Ureter (tissue), 1 donor: ENCODE measurements around the gene MLYCD. TPM values are rescaled to one million over a fixed set of nuclear protein-coding genes. Genes with fewer than 3 reads are reported as not detected.

Experiments
- DNase-seq: peaks from one replicate; pipeline ENCODE4 v3.0.0-alpha.2; 2020; ENCODE audit warnings: low spot score
- total RNA-seq: library from RNA; stranded (reverse); gene quantifications from one replicate; pipeline ENCODE4 v1.2.4, GENCODE V29; 2023
- donor health status: DM: yes; HTN: yes; CAD: no.

MLYCD gene
- total RNA-seq, 1 donor from 2014 or later: 18.3 TPM

- DNase-seq: peak; percentile 84
These were observed 57.7 kb downstream of the MLYCD start for GRCh38 chr16:83956336-83957289.

DNA sequence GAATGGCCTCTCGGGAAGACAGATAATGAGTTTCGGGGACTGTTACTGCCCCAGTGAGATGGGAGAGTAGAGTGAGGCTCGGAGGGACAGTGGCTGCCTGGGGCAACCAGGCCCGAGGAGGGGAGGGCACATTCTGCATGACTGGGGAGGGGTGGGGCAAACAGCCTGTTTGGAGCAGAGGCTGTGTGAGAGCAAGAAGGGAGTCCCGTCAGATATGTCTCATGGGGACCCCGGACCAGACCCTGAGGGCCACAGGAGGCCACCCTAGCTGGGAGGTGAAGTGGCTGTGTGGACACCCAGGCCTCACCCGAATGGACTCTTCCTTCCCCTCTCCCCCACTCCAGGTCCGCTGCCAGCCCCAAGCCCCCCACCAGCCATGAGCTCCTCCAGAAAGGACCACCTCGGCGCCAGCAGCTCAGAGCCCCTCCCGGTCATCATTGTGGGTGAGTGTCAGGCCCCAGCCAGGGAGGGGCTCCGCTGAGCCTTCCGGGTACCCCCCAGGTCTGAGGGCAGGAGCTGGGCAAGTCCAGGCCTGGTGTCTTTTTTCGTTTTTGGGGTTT, 58.5 kb downstream of the MLYCD start:
- DNase-seq: no peak

DNA sequence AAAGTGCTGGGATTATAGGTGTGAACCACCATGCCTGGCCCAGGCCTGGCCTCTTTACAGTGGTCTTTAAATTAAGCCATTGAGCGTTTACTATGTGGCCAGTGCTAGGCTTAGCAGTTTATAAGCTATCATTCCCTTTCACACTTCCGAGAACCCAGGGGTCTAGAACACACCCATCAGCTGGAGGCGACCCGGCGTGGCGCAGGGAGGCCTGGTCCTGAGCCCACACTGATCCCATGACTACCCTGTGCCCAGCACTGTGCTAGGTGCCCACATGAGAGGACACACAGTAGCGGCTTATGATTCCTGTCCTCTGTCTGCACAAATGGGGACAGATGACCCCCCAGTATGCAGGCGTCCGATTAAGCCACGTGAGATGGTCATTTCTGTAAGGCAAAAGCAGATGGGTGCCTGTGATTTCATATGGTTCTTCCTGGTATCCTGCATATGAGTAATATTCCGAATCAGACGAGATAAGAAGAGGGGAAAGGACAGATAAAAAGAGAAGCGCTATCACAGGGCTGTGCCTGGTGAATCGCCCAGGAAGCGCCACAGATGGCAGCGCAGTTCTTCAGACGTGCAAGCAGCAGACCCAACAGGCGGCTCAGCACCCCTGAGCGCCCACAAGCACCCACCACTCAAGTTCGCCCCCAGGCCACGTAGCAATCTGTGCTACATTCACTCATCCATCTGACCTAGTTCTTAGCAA, 59.4 kb downstream of the MLYCD start:
- no peak for DNase-seq

DNA sequence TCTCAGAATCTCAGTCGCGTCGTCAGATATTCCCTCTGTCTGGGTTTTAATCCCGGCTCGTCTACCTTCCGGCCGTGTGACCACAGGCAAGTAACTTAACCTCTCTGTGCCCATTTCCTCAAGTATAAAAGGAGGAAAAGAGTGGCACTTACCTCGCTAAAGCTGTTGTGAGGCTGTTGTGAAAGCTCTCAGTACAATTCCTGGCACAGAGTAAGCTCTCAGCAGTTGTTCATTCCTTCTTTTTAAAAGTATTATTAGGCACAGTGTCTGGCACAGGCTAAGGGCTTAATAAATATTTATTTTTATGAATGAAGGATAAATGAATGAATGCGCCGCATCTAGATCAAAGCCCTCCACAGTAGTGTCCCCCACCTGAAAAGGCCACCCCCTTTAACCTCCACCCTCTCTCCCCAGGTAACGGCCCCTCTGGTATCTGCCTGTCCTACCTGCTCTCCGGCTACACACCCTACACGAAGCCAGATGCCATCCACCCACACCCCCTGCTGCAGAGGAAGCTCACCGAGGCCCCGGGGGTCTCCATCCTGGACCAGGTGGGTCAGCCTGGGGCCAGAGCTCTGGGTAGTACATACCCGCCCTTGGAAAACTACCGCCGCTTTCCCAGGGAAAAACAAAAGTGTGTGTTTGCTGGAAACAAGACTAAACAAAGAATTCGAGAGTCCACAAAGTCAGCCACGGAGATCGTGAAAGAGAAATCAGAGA, 60.1 kb downstream of the MLYCD start:
- no peak for DNase-seq

GRCh38 chr16:83959656-83960434, 60.9 kb downstream of the MLYCD start:
- DNase-seq: no peak

GRCh38 chr16:83960521-83961249, 61.8 kb downstream of the MLYCD start:
- no peak for DNase-seq

DNA sequence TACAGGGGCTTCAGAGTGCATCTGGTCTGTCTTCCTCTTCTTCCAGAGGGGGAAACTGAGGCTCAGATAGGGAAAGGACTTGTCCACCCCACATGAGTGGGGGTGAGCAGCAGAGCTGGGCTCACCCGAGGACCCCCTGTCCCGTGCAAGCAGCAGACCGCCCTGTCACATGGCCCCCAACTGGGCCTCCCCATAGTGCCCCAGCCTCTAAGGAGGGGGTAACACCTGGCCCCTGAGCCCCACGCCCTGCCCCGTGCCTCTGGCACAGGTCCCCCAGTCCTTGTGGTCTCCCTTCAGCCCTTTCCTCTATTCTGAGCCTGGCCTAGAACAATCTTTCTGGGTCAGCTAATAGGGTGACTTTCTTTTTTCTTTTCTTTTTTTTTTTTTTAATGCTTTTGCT, 62.7 kb downstream of the MLYCD start:
- DNase-seq: no peak

DNA sequence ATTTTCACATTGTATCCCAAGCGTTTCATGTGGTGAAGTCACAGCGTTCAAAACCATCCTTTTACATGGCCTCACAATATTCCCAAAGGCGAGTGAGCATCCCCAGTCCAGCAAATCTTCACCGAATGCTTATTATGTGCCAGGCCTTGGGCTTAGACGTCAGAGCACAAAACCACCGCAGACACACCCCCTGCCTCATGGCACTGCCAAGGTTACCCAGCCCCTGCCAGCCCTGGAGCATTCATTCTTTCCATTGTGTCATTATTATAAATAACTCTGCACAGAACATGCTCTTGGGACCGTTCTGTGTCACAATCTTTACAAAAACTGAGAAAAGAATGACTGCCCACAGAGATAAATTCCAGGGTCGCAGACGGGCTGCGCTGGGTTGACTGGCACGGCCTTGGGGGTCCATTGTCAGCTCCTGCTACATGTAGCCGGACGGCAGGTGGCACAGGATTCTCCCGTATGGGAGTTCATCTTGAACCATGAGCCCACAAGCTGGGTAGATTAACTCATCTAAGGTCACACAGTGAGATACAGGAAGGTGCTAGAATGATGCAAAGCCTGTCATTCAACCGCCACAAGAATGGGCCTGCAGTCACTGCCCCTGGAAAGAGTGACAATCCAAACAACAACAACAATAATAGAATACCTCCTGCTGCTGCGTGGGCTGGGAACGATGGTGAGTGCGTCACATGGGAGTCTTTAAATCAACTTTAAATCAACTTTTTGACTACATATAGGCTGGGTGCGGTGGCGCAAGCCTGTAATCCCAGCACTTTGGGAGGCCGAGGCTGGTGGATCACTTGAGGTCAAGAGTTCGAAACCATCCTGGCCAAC, 64.6 kb downstream of the MLYCD start:
- no peak for DNase-seq

DNA sequence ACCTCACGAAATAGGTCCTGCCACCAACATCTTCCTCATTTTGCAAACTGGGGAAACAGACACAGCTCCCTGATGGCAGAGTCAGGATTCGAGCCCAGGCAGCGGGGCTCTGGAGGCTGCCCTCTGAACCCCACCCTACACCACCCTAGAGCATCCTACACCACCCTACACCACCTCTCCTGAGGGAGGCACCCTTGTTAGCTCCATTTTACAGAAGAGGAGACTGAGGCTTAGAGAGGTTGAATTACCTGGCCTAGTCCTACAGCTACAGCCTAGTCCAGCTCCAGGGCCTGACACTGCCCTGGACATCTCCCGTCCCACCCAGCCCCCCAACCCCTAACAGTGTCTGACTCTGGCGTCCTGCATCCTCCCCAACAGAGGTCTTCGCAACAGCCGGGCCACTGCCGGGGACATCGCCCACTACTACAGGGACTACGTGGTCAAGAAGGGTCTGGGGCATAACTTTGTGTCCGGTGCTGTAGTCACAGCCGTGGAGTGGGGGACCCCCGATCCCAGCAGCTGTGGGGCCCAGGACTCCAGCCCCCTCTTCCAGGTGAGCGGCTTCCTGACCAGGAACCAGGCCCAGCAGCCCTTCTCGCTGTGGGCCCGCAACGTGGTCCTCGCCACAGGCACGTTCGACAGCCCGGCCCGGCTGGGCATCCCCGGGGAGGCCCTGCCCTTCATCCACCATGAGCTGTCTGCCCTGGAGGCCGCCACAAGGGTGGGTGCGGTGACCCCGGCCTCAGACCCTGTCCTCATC, 65.9 kb downstream of the MLYCD start:
- no peak for DNase-seq

DNA sequence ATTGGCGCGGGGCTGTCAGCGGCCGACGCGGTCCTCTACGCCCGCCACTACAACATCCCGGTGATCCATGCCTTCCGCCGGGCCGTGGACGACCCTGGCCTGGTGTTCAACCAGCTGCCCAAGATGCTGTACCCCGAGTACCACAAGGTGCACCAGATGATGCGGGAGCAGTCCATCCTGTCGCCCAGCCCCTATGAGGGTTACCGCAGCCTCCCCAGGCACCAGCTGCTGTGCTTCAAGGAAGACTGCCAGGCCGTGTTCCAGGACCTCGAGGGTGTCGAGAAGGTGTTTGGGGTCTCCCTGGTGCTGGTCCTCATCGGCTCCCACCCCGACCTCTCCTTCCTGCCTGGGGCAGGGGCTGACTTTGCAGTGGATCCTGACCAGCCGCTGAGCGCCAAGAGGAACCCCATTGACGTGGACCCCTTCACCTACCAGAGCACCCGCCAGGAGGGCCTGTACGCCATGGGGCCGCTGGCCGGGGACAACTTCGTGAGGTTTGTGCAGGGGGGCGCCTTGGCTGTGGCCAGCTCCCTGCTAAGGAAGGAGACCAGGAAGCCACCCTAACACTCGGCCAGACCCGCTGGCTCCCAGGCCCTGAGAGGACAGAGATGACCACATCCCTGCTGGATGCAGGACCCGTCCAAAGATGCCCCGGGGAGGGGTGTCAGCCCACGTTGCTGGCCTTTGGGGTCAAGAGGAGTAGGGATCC, 66.7 kb downstream of the MLYCD start:
- DNase-seq: no peak

GRCh38 chr16:83966153-83966696, 67.3 kb downstream of the MLYCD start:
- no peak for DNase-seq

- no peak for DNase-seq
These were observed 68.2 kb downstream of the MLYCD start for GRCh38 chr16:83967091-83967490.

- DNase-seq: no peak
These were observed 69.0 kb downstream of the MLYCD start, which contains the start of gene NECAB2 for GRCh38 chr16:83967838-83968305. Gene NECAB2, plus strand, starts transcription at chr16:83968244. Its CDS starts 405 bp downstream, at chr16:83968649.

GRCh38 chr16:83968306-83968851, 69.5 kb downstream of the MLYCD start:
- no peak for DNase-seq

GRCh38 chr16:83968891-83969649, 70.2 kb downstream of the MLYCD start:
- DNase-seq: no peak

- DNase-seq: no peak
These were observed 71.0 kb downstream of the MLYCD start for GRCh38 chr16:83969771-83970429.
